H1 (cell line): ENCODE data around the gene PHLPP1. TPM values are rescaled to one million over a fixed set of nuclear protein-coding genes. Genes with fewer than 3 reads are reported as not detected.

Experiments
- CTCF ChIA-PET: fragments of 300-600 bp; sonication (Branson Sonifier 250); formaldehyde crosslinking; loops from one replicate; lab custom pipeline; 2021; ENCODE audit not compliant: partially characterized antibody; lab: Charles Lee
- POLR2A ChIA-PET: fragments of 300-600 bp; sonication (Branson Sonifier 250); formaldehyde crosslinking; loops from one replicate; lab custom pipeline; 2021; ENCODE audit warnings: inconsistent platforms; ENCODE audit not compliant: partially characterized antibody; lab: Charles Lee
- DNase-seq, 2 experiments: peaks; one replicate each; pipeline versions ENCODE4 v3.0.0 to v3.0.0-alpha.2; 2010 to 2022; ENCODE audit warnings: low spot score in 2 of 2, low read depth in 1 of 2, mixed read lengths in 1 of 2
- FAIRE-seq: peaks from 2 replicates; lab custom pipeline; 2011; peaks lifted over from hg19 to GRCh38; lab: Jason Lieb, UNC
- H2AFZ ChIP-seq: 2 replicates; pipeline ENCODE4 v1.8.1; 2012; ENCODE audit warnings: low read length, inconsistent platforms
- H2AK5ac ChIP-seq: 2 replicates; pipeline ENCODE4 v1.6.1; 2013; ENCODE audit warnings: low read depth, low read length
- H2BK120ac ChIP-seq: replicated peaks from 2 replicates; pipeline ENCODE3; 2013; ENCODE audit warnings: low read depth, low read length, inconsistent platforms
- H2BK12ac ChIP-seq: 2 replicates; pipeline ENCODE4 v1.6.1; 2013; ENCODE audit warnings: low read depth, low read length
- H2BK15ac ChIP-seq: 2 replicates; pipeline ENCODE4 v1.6.1; 2013; ENCODE audit warnings: low read length
- H2BK20ac ChIP-seq: 2 replicates; pipeline ENCODE4 v1.6.1; 2013; ENCODE audit warnings: low read length
- H2BK5ac ChIP-seq: 2 replicates; pipeline ENCODE4 v1.6.1; 2013; ENCODE audit warnings: low read depth, low read length
- H3K14ac ChIP-seq: 2 replicates; pipeline ENCODE4 v1.6.1; 2013; ENCODE audit warnings: inconsistent platforms; ENCODE audit not compliant: insufficient read length
- H3K18ac ChIP-seq: 2 replicates; pipeline ENCODE4 v1.6.1; 2013; ENCODE audit warnings: low read length; ENCODE audit errors: extremely low read depth
- H3K23ac ChIP-seq: 2 replicates; pipeline ENCODE4 v1.6.1; 2013; ENCODE audit warnings: inconsistent platforms; ENCODE audit not compliant: insufficient read length
- H3K23me2 ChIP-seq: 2 replicates; pipeline ENCODE4 v1.6.1; 2013; ENCODE audit warnings: low read depth, low read length
- H3K27ac ChIP-seq: 2 replicates; pipeline ENCODE4 v1.6.1; 2011; ENCODE audit warnings: low read depth, low read length, inconsistent platforms
- H3K27me3 ChIP-seq, 4 experiments: replicated peaks in 1 of 4; 1 replicate in 1 of 4; 2 replicates in 3 of 4; pipeline versions ENCODE4 v1.6.1 to v1.8.1; 2011 to 2013; ENCODE audit warnings: low read length in 3 of 4, mild to moderate bottlenecking in 3 of 4, inconsistent platforms in 2 of 4, mixed read lengths in 2 of 4, moderate library complexity in 1 of 4; ENCODE audit not compliant: control insufficient read depth in 3 of 4, insufficient read depth in 3 of 4; ENCODE audit errors: extremely low read depth in 1 of 4
- H3K36me3 ChIP-seq, 4 experiments: 2 replicates each; pipeline versions ENCODE4 v1.6.1 to v1.8.1; 2011 to 2013; ENCODE audit warnings: mild to moderate bottlenecking in 4 of 4, low read length in 3 of 4, moderate library complexity in 2 of 4, control low read depth in 1 of 4, inconsistent platforms in 1 of 4; ENCODE audit not compliant: insufficient read depth in 4 of 4, control insufficient read depth in 2 of 4
- H3K4ac ChIP-seq: replicated peaks from 2 replicates; pipeline ENCODE3; 2013; ENCODE audit warnings: low read length, low read depth, mixed read lengths, inconsistent platforms; ENCODE audit not compliant: insufficient read length
- H3K4me1 ChIP-seq, 4 experiments: replicated peaks in 1 of 4; 1 replicate in 1 of 4; 2 replicates in 3 of 4; pipeline versions ENCODE4 v1.6.1 to v1.8.1; 2011 to 2013; ENCODE audit warnings: low read length in 3 of 4, inconsistent platforms in 2 of 4, mixed read lengths in 1 of 4; ENCODE audit not compliant: insufficient read depth in 4 of 4, control insufficient read depth in 3 of 4
- H3K4me2 ChIP-seq, 2 experiments: 2 replicates each; pipeline versions ENCODE4 v1.6.1 to v1.8.1; 2011 to 2013; ENCODE audit warnings: low read depth in 2 of 2, low read length in 2 of 2, control low read depth in 1 of 2, inconsistent platforms in 1 of 2, mild to moderate bottlenecking in 1 of 2; ENCODE audit not compliant: insufficient read depth in 1 of 2
- H3K4me3 ChIP-seq, 4 experiments: fragments of 200-600, 300-600 bp in 1 of 4; sonication (generic), shearing (Covaris generic), sonication (Bioruptor Twin) in 1 of 4; 2 replicates each; pipeline versions ENCODE4 v1.5.1 to v1.8.1; 2011 to 2016; ENCODE audit warnings: low read length in 4 of 4, low read depth in 3 of 4, control low read depth in 2 of 4, inconsistent platforms in 2 of 4, mild to moderate bottlenecking in 2 of 4, mixed read lengths in 1 of 4, moderate library complexity in 1 of 4; ENCODE audit not compliant: insufficient read depth in 2 of 4; ENCODE audit errors: extremely low read depth in 1 of 4
- H3K56ac ChIP-seq: replicated peaks from 2 replicates; pipeline ENCODE3; 2013; ENCODE audit warnings: low read depth, mild to moderate bottlenecking, mixed read lengths, low read length, inconsistent platforms; ENCODE audit not compliant: insufficient read length
- H3K79me1 ChIP-seq: 2 replicates; pipeline ENCODE4 v1.6.1; 2013; ENCODE audit warnings: low read depth, low read length, control low read depth
- H3K79me2 ChIP-seq, 2 experiments: 2 replicates each; pipeline versions ENCODE4 v1.6.1 to v1.8.1; 2012 to 2013; ENCODE audit warnings: low read length in 2 of 2, mild to moderate bottlenecking in 2 of 2, inconsistent platforms in 1 of 2; ENCODE audit not compliant: insufficient read depth in 2 of 2, control insufficient read depth in 1 of 2
- H3K9ac ChIP-seq, 4 experiments: replicated peaks in 1 of 4; 1 replicate in 1 of 4; 2 replicates in 3 of 4; pipeline versions ENCODE4 v1.6.1 to v1.8.1; 2011 to 2013; ENCODE audit warnings: low read depth in 3 of 4, low read length in 3 of 4, control low read depth in 2 of 4, mild to moderate bottlenecking in 2 of 4, moderate library complexity in 2 of 4, inconsistent platforms in 1 of 4; ENCODE audit errors: extremely low read depth in 1 of 4
- H3K9me3 ChIP-seq, 2 experiments: 2 replicates each; pipeline versions ENCODE4 v1.6.1 to v1.8.1; 2012 to 2013; ENCODE audit warnings: mild to moderate bottlenecking in 2 of 2, moderate library complexity in 2 of 2, control low read depth in 1 of 2, inconsistent platforms in 1 of 2, low read depth in 1 of 2, low read length in 1 of 2, mixed read lengths in 1 of 2; ENCODE audit not compliant: insufficient read depth in 2 of 2
- H4K20me1 ChIP-seq, 2 experiments: replicated peaks in 1 of 2; 2 replicates each; pipeline versions ENCODE3 to v1.8.1; 2011 to 2013; ENCODE audit warnings: inconsistent platforms in 2 of 2, low read length in 2 of 2, mild to moderate bottlenecking in 1 of 2; ENCODE audit not compliant: insufficient read depth in 2 of 2, control insufficient read depth in 1 of 2
- H4K5ac ChIP-seq: 2 replicates; pipeline ENCODE4 v1.6.1; 2013; ENCODE audit warnings: low read length, low read depth, mixed read lengths, inconsistent platforms; ENCODE audit not compliant: insufficient read length
- H4K8ac ChIP-seq: 2 replicates; pipeline ENCODE4 v1.8.0; 2013; ENCODE audit warnings: mild to moderate bottlenecking, moderate library complexity, low read length, inconsistent platforms; ENCODE audit not compliant: insufficient read depth; ENCODE audit errors: extremely low read depth
- H4K91ac ChIP-seq: replicated peaks from 2 replicates; pipeline ENCODE3; 2013; ENCODE audit warnings: low read length, mixed read lengths, inconsistent platforms; ENCODE audit not compliant: insufficient read length
- KDM1A ChIP-seq: fragments of 200-600, 300-600 bp; sonication (generic); IDR thresholded peaks from 2 replicates; pipeline ENCODE4 v1.7.1; 2016; ENCODE audit warnings: mild to moderate bottlenecking, low read length, borderline replicate concordance
- RBBP5 ChIP-seq: IDR thresholded peaks from 2 replicates; pipeline ENCODE4 v1.7.1; 2012; ENCODE audit warnings: low read depth, mild to moderate bottlenecking, inconsistent platforms, low read length, moderate library complexity, borderline replicate concordance
- RXRA ChIP-seq: IDR thresholded peaks from 2 replicates; pipeline ENCODE4 v1.6.1; 2011; ENCODE audit warnings: low read depth, mild to moderate bottlenecking, low read length, moderate library complexity; ENCODE audit not compliant: insufficient read depth
- TAF7 ChIP-seq: optimal IDR thresholded peaks from 2 replicates; pipeline ENCODE3; 2011; ENCODE audit warnings: low read depth, mild to moderate bottlenecking, inconsistent platforms, low read length, moderate library complexity, borderline replicate concordance
- TCF12 ChIP-seq: IDR thresholded peaks from 2 replicates; pipeline ENCODE4 v1.6.1; 2011; ENCODE audit warnings: low read depth, mild to moderate bottlenecking, low read length
- TEAD4 ChIP-seq: IDR thresholded peaks from 2 replicates; pipeline ENCODE4 v1.6.1; 2012; ENCODE audit warnings: low read depth, low read length, inconsistent platforms, mixed read lengths
- polyA plus RNA-seq, 7 experiments: library from polyadenylated mRNA; depleted of rRNA in 3 of 7; stranded (reverse) in 5 of 7; unstranded in 2 of 7; fragments of >200 nt in 5 of 7; fragments of 200-250 nt in 2 of 7; gene quantifications; 1 replicate in 5 of 7; 2 replicates in 1 of 7; 4 replicates in 1 of 7; pipeline versions ENCODE4 v1.2.1 to v1.2.3, GENCODE V29; 2011 to 2013; ENCODE audit warnings: missing spikeins in 2 of 7, mixed read lengths in 2 of 7
- total RNA-seq: library from RNA; stranded (reverse); fragmentation: NEBNext Ultra II Directional; extraction: Animal tissue kit (Norgen Biotek cat#: 25700); gene quantifications from 2 replicates; pipeline ENCODE4 v1.2.1, GENCODE V29; 2021
- TF ChIP-seq, protein P1 (sequence below): IDR thresholded peaks from 2 replicates; pipeline ENCODE4 v1.6.1; 2012; ENCODE audit warnings: inconsistent platforms
- TF ChIP-seq, protein P2 (sequence below), 3 experiments: IDR thresholded peaks; 1 replicate in 2 of 3; 2 replicates in 1 of 3; pipeline versions ENCODE4 v1.5.1 to v1.6.1; 2011; ENCODE audit warnings: low read length in 3 of 3, mild to moderate bottlenecking in 3 of 3, inconsistent platforms in 2 of 3, low read depth in 1 of 3, moderate library complexity in 1 of 3; ENCODE audit not compliant: insufficient read depth in 1 of 3; ENCODE audit errors: control extremely low read depth in 1 of 3
- TF ChIP-seq, protein P3 (sequence below): IDR thresholded peaks from 2 replicates; pipeline ENCODE4 v1.6.1; 2012; ENCODE audit warnings: low read length, inconsistent platforms

Gene PHLPP1
- total and polyA plus RNA-seq, 2 of the 8 experiments (the other 6 are each of a cell fraction or from before 2014, with no cell fraction given): 28.0 to 66.3 TPM

DNA sequence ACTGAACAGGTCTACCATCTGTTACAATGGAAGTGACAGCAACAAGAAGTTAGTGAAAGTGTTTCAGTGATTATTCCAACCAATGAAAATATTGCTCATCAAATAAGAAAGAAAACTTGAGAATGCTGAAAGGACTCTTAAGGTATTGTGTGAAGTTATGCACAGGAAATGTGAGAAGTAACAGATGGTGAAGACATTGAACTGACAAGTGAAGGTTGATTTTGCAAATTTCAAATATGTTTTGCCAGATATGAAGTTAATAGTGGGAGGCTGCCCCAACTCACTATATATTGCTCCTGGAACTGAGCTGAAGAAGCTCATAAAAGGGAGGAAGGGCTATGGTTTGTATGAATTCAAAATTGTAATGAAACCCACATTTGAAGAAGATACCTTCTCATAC lies 97.5 kb downstream of the PHLPP1 start:
- FAIRE-seq: no peak
- Histone ChIP-seq H4K20me1 (no peaks in the 10 kb centered on the region), H3K9me3 (no peaks in the 10 kb centered on the region), H3K79me2 (peaks cover 9 to 96% of the 10 kb centered on the region in 2 experiments; a peak in 3 of 4 replicates), H2BK20ac (no peak overlapping the region), H3K4me2 (no peak overlapping the region), H3K9ac (no peak overlapping the region), H2BK5ac (0 out of 2 replicates have a peak overlapping the region, but pooled peaks have one; percentile 36), H3K56ac (no peak overlapping the region), H2BK120ac (no peak overlapping the region), H3K23me2 (no peaks in the 10 kb centered on the region), H3K23ac (no peak overlapping the region), H2AFZ (no peak overlapping the region), H3K18ac (no peak overlapping the region), H3K4me3 (no peak overlapping the region), H3K4ac (no peak overlapping the region), H2BK12ac (no peak overlapping the region), H4K5ac (no peak overlapping the region), H4K91ac (no peak overlapping the region), H3K27ac (no peak overlapping the region), H2BK15ac (no peak overlapping the region), H2AK5ac (no peak overlapping the region), H3K79me1 (peaks cover 7% of the 10 kb centered on the region), H3K36me3 (no peaks in the 10 kb centered on the region), H4K8ac (no peak overlapping the region), H3K14ac (no peak overlapping the region), H3K4me1 (peaks cover 0 to 19% (median 8%) of the 10 kb centered on the region in 4 experiments; a peak in 5 of 7 replicates), H3K27me3 (no peaks in the 10 kb centered on the region)
- DNase-seq: no peak
- no peak for TF ChIP-seq TAF7
- no peak for TF ChIP-seq TCF12
- no peak for TF ChIP-seq RXRA
- TF ChIP-seq KDM1A: no peak
- no peak for TF ChIP-seq RBBP5
- TF ChIP-seq, protein P1, sequence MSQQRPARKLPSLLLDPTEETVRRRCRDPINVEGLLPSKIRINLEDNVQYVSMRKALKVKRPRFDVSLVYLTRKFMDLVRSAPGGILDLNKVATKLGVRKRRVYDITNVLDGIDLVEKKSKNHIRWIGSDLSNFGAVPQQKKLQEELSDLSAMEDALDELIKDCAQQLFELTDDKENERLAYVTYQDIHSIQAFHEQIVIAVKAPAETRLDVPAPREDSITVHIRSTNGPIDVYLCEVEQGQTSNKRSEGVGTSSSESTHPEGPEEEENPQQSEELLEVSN: no peak
- TF ChIP-seq, protein P2, sequence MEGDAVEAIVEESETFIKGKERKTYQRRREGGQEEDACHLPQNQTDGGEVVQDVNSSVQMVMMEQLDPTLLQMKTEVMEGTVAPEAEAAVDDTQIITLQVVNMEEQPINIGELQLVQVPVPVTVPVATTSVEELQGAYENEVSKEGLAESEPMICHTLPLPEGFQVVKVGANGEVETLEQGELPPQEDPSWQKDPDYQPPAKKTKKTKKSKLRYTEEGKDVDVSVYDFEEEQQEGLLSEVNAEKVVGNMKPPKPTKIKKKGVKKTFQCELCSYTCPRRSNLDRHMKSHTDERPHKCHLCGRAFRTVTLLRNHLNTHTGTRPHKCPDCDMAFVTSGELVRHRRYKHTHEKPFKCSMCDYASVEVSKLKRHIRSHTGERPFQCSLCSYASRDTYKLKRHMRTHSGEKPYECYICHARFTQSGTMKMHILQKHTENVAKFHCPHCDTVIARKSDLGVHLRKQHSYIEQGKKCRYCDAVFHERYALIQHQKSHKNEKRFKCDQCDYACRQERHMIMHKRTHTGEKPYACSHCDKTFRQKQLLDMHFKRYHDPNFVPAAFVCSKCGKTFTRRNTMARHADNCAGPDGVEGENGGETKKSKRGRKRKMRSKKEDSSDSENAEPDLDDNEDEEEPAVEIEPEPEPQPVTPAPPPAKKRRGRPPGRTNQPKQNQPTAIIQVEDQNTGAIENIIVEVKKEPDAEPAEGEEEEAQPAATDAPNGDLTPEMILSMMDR (IDR thresholded peaks at IDR 0.05; ENCODE audit: control extremely low read depth in 1 of 3, insufficient read depth in 1 of 3, low read depth in 1 of 3, low read length in 3 of 3): no peak
- TF ChIP-seq, protein P3, sequence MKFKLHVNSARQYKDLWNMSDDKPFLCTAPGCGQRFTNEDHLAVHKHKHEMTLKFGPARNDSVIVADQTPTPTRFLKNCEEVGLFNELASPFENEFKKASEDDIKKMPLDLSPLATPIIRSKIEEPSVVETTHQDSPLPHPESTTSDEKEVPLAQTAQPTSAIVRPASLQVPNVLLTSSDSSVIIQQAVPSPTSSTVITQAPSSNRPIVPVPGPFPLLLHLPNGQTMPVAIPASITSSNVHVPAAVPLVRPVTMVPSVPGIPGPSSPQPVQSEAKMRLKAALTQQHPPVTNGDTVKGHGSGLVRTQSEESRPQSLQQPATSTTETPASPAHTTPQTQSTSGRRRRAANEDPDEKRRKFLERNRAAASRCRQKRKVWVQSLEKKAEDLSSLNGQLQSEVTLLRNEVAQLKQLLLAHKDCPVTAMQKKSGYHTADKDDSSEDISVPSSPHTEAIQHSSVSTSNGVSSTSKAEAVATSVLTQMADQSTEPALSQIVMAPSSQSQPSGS: no peak
- no peak for TF ChIP-seq TEAD4
- ChIA-PET POLR2A (interaction anchor here (1.3 kb wide), 1 partner anchor 10 kb away, joined by 3 read pairs; no protein-coding TSS in a partner anchor), CTCF (interaction anchor here (1.3 kb wide), 1 partner anchor 10 kb away, joined by 4 read pairs; no protein-coding TSS in a partner anchor)
